ENCODE results near the gene NOG.
A peak's percentile ranks its signal among the peaks of the same experiment; 100 is the strongest.

Gene NOG

DNA sequence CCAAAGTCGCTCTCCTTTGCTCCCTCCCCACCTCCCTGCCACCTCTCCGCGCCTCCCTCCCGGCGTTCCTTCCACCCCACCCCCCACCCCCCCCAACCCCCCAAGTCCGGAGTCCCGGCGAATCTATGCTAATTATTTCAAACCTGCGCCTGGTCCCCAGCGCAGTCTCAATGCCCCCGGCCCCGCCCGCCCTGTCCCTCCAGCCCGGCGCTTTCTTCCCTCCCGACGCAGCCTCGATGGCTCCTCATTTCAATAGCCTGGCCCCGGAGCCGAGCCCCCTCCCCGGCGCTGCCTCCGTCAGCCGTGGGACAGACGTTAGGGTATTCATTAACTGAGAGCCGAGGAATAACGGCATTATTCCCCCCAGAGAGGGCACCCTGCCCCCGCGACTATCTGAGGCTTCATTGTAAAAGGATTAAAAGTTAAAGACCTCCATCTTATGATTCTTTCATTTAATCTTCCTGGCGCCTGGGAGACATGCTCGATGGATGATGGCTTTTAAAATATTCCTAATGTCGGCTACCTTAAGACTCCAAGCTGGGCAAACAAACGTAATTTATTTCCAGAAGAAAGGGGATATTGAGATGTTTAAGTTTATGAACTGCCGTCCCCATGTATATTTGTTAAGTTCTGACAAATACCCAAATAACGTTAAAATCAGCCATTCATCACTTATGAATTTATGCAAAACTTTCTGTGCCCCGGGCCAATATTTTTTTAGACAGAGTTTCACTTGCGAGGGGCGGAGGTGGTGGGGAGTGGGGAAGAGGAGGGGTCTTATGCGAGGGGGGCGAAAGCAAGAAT is 3.4 kb downstream of the NOG start:
- Histone ChIP-seq H3K9ac (ENCODE audit: low read depth, low read length) (no peak overlapping the region), H3K27ac (ENCODE audit: low read length) (no peak overlapping the region), H3K27me3 (ENCODE audit: insufficient read depth, low read length, poor library complexity) (peaks cover 50% of the 10 kb centered on the region), H3K4me3 (ENCODE audit: low read depth in 1 of 2, low read length in 2 of 2) (0 out of 4 replicates have a peak overlapping the region, but pooled peaks of 1 of the 2 experiments have one; percentile 12), H4K20me1 (ENCODE audit: insufficient read depth, low read length) (peaks cover 12% of the 10 kb centered on the region; the same call in 1 of the 2 replicates), H3K4me2 (ENCODE audit: insufficient read depth, low read length) (peak overlapping the region; percentile 44; the same call in 1 of the 2 replicates), H3K36me3 (ENCODE audit: insufficient read depth, low read length) (no peaks in the 10 kb centered on the region), H3K79me2 (ENCODE audit: insufficient read depth, low read length) (no peaks in the 10 kb centered on the region), H3K9me3 (ENCODE audit: insufficient read depth, low read length, severe bottlenecking) (no peaks in the 10 kb centered on the region), H3K4me1 (ENCODE audit: insufficient read depth, low read length) (peaks cover 35% of the 10 kb centered on the region), H2AFZ (ENCODE audit: low read depth, low read length) (no peak overlapping the region)
- DNase-seq (no peak), ATAC-seq (ENCODE audit: insufficient read depth, low read depth) (no peak)
- peak; percentile 29 for TF ChIP-seq EZH2 (IDR thresholded peaks at IDR 0.05; ENCODE audit: borderline replicate concordance, low read depth, low read length, severe bottlenecking)
- TF ChIP-seq, protein P1, sequence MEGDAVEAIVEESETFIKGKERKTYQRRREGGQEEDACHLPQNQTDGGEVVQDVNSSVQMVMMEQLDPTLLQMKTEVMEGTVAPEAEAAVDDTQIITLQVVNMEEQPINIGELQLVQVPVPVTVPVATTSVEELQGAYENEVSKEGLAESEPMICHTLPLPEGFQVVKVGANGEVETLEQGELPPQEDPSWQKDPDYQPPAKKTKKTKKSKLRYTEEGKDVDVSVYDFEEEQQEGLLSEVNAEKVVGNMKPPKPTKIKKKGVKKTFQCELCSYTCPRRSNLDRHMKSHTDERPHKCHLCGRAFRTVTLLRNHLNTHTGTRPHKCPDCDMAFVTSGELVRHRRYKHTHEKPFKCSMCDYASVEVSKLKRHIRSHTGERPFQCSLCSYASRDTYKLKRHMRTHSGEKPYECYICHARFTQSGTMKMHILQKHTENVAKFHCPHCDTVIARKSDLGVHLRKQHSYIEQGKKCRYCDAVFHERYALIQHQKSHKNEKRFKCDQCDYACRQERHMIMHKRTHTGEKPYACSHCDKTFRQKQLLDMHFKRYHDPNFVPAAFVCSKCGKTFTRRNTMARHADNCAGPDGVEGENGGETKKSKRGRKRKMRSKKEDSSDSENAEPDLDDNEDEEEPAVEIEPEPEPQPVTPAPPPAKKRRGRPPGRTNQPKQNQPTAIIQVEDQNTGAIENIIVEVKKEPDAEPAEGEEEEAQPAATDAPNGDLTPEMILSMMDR (IDR thresholded peaks at IDR 0.05; ENCODE audit: borderline replicate concordance, extremely low read depth, low read length, poor library complexity, severe bottlenecking): no peak

DNA sequence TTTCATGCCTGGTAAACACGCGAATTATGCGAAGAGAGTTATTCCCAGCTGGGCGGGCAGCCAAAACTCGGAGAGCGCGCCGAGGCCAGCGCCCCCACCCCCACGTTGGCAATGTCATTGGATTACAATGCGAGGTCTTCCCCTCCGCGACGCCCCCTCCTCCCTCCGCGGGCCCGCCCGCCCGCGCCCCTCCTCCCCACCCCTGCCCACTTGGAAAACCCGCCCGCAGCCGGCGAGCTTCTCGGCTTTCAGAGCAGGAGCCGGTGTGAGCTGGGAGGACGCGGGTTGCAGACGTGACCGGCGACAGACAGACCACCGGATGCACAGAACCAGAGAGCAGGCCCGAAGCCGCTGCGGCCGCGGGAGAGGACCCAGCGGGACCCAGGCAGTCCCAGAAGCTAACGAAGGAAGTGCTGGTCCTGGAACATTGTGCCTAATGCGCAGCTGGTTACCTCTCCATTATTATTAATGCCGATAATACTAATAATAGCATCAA is 4.0 kb downstream of the NOG start:
- Histone ChIP-seq H3K4me1 (ENCODE audit: insufficient read depth, low read length) (peaks cover 35% of the 10 kb centered on the region), H3K4me2 (ENCODE audit: insufficient read depth, low read length) (no peak overlapping the region), H3K36me3 (ENCODE audit: insufficient read depth, low read length) (no peaks in the 10 kb centered on the region), H3K4me3 (ENCODE audit: low read depth in 1 of 2, low read length in 2 of 2) (no peak overlapping the region), H3K9ac (ENCODE audit: low read depth, low read length) (no peak overlapping the region), H3K9me3 (ENCODE audit: insufficient read depth, low read length, severe bottlenecking) (no peaks in the 10 kb centered on the region), H2AFZ (ENCODE audit: low read depth, low read length) (no peak overlapping the region), H3K79me2 (ENCODE audit: insufficient read depth, low read length) (no peaks in the 10 kb centered on the region), H3K27ac (ENCODE audit: low read length) (no peak overlapping the region), H4K20me1 (ENCODE audit: insufficient read depth, low read length) (peaks cover 12% of the 10 kb centered on the region; the same call in 1 of the 2 replicates), H3K27me3 (ENCODE audit: insufficient read depth, low read length, poor library complexity) (peaks cover 44% of the 10 kb centered on the region)
- ATAC-seq (ENCODE audit: insufficient read depth, low read depth) (no peak), DNase-seq (no peak)
- TF ChIP-seq, protein P1 (IDR thresholded peaks at IDR 0.05; ENCODE audit: borderline replicate concordance, extremely low read depth, low read length, poor library complexity, severe bottlenecking): no peak
- TF ChIP-seq EZH2 (IDR thresholded peaks at IDR 0.05; ENCODE audit: borderline replicate concordance, low read depth, low read length, severe bottlenecking): no peak

DNA sequence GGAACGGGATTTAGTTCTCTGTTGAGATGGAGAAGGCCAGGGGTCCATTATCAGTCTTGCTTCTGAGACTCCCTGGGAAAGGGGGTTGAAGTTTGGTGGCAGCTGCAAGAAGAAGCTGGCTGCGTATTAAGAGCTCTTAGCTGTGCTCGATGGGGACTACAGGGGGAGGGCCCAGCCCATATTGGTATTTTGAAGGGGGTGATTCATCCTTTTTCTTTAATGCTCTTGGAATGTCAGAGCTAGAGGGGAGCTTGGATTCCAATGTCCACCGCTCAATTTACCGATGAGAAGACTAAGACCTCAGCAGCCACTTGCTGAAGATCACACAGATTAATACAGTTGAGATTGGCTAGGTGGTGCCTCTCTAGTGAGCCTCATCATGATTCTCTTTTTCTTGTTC is 5.0 kb downstream of the NOG start:
- TF ChIP-seq EZH2 (IDR thresholded peaks at IDR 0.05; ENCODE audit: borderline replicate concordance, low read depth, low read length, severe bottlenecking): no peak
- TF ChIP-seq, protein P1 (IDR thresholded peaks at IDR 0.05; ENCODE audit: borderline replicate concordance, extremely low read depth, low read length, poor library complexity, severe bottlenecking): no peak
- H3K27me3 ChIP-seq (ENCODE audit: insufficient read depth, low read length, poor library complexity): peaks cover 35% of the 10 kb centered on the region
- H3K9me3 ChIP-seq (ENCODE audit: insufficient read depth, low read length, severe bottlenecking): no peaks in the 10 kb centered on the region
- H3K27ac ChIP-seq (ENCODE audit: low read length): no peak overlapping the region
- no peaks in the 10 kb centered on the region for H3K36me3 ChIP-seq (ENCODE audit: insufficient read depth, low read length)
- no peaks in the 10 kb centered on the region for H3K79me2 ChIP-seq (ENCODE audit: insufficient read depth, low read length)
- DNase-seq (no peak), ATAC-seq (ENCODE audit: insufficient read depth, low read depth) (no peak)
- H3K9ac ChIP-seq (ENCODE audit: low read depth, low read length): no peak overlapping the region
- H4K20me1 ChIP-seq (ENCODE audit: insufficient read depth, low read length): peaks cover 12% of the 10 kb centered on the region; the same call in 1 of the 2 replicates
- H3K4me2 ChIP-seq (ENCODE audit: insufficient read depth, low read length): no peak overlapping the region
- peaks cover 36% of the 10 kb centered on the region for H3K4me1 ChIP-seq (ENCODE audit: insufficient read depth, low read length)
- no peak overlapping the region for H3K4me3 ChIP-seq (ENCODE audit: low read depth in 1 of 2, low read length in 2 of 2)
- no peak overlapping the region for H2AFZ ChIP-seq (ENCODE audit: low read depth, low read length)
